ENCODE results near the gene MED22.

Gene MED22

DNA sequence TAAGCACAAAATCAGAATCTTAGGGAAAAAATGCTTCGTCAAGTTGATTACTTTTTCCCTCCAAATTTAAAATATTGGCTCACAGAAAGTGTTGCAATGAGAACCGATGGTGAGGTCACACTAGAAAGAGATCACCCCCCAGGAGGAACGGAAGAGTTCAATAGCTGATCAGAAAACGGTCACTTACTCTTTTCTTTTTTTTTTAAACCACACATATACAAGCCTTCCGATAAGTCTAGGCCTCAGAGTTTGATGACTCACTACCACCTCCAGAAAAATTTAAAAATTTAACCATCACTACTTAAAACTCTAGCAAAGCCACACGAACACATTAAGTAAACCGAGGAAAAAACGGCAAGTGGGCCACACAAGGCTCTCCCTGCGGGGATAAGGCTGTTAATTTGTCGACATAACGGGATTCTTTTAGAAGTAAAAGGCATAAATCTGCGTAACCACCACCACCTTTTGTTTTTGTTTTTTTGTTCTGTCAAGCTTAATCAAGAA, 26.7 kb upstream of the MED22 start:
- Histone ChIP-seq H3K27me3 (no peaks in the 10 kb centered on the region), H3K4me1 (ENCODE audit: control insufficient read depth in 1 of 2, insufficient read depth in 1 of 2, low read depth in 1 of 2, low read length in 1 of 2) (peaks cover 42 to 46% of the 10 kb centered on the region in 2 experiments), H3K9me3 (no peaks in the 10 kb centered on the region), H3K36me3 (peaks cover 7% of the 10 kb centered on the region), H3K4me3 (ENCODE audit: low read depth in 1 of 2, low read length in 1 of 2) (peak overlapping the region; percentile 75 to 89), H3K27ac (peak overlapping the region; percentile 95)
- TF ChIP-seq, protein P1, sequence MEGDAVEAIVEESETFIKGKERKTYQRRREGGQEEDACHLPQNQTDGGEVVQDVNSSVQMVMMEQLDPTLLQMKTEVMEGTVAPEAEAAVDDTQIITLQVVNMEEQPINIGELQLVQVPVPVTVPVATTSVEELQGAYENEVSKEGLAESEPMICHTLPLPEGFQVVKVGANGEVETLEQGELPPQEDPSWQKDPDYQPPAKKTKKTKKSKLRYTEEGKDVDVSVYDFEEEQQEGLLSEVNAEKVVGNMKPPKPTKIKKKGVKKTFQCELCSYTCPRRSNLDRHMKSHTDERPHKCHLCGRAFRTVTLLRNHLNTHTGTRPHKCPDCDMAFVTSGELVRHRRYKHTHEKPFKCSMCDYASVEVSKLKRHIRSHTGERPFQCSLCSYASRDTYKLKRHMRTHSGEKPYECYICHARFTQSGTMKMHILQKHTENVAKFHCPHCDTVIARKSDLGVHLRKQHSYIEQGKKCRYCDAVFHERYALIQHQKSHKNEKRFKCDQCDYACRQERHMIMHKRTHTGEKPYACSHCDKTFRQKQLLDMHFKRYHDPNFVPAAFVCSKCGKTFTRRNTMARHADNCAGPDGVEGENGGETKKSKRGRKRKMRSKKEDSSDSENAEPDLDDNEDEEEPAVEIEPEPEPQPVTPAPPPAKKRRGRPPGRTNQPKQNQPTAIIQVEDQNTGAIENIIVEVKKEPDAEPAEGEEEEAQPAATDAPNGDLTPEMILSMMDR (IDR thresholded peaks at IDR 0.05), result no peak

DNA sequence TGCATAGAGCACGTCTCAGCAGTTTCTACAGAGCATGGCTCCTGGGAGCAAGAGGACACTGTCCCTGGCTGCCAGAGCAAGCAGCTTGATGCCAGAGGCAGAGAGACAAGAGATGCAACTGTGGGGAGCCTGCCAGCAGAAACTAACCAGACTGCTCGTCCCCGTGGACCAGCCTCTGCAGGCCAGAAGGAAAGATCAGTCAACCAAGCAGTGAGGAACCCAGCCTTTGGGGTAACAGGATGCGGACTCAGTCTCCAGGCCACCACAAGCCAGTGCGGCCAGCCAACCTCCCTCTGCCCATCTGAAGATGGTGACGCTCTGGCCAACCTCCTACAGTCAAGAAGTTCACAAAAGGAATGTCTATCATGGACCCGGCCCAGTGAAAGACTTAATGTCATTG, 24.2 kb upstream of the MED22 start:
- TF ChIP-seq, protein P1 (IDR thresholded peaks at IDR 0.05), result no peak
- Histone ChIP-seq H3K27me3 (no peaks in the 10 kb centered on the region), H3K9me3 (no peaks in the 10 kb centered on the region), H3K27ac (no peak overlapping the region), H3K36me3 (peaks cover 17% of the 10 kb centered on the region), H3K4me1 (ENCODE audit: control insufficient read depth in 1 of 2, insufficient read depth in 1 of 2, low read depth in 1 of 2, low read length in 1 of 2) (peaks cover 34 to 37% of the 10 kb centered on the region in 2 experiments), H3K4me3 (ENCODE audit: low read depth in 1 of 2, low read length in 1 of 2) (no peak overlapping the region)

DNA sequence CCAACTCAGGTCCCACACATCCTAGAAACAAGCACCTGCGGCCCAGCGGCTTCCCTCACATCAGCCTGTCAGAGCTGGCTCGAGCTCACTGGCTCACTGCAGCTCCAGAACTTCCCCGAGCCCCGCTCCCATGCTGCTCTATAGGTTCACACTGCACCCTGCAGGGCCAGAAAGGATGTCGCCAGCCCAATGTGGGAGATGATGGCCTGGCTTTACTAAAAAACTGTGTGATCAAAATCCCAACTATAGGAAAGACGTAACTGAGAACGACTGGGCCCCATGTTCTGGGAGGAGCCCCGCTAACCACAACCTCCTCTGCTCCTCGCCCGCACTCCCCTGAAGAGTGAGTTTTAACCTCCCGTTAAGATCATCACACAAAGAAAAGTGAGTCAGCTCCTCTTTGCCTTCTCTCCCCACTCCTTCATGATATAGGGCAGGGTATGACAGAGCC, 23.4 kb upstream of the MED22 start:
- no peaks in the 10 kb centered on the region for H3K9me3 ChIP-seq
- peak overlapping the region; percentile 6 for H3K27ac ChIP-seq
- no peak overlapping the region for H3K4me3 ChIP-seq (ENCODE audit: low read depth in 1 of 2, low read length in 1 of 2)
- TF ChIP-seq, protein P1 (IDR thresholded peaks at IDR 0.05), result no peak
- H3K27me3 ChIP-seq, result no peaks in the 10 kb centered on the region
- H3K36me3 ChIP-seq, result peaks cover 25% of the 10 kb centered on the region
- peaks cover 28 to 32% of the 10 kb centered on the region in 2 experiments for H3K4me1 ChIP-seq (ENCODE audit: control insufficient read depth in 1 of 2, insufficient read depth in 1 of 2, low read depth in 1 of 2, low read length in 1 of 2)

DNA sequence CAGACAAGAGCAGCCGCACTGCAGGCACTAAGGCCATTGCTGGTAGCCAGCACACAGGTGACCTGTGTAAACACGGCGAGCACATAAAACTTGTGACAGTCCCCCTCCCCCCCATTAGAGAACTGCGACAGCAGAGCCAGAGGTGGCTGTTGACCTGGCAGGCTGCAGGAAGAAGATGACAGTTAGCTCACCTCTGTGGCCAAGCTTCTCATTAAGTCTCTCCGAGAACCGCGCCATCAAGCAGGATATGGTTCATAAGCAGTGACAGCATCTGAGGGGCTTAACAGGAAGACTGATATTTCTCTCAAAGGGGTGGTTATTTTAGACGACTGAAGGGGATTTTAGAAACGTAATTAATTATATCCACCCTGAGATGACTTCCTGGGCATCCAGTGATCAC, 22.8 kb upstream of the MED22 start:
- Histone ChIP-seq H3K4me3 (ENCODE audit: low read depth in 1 of 2, low read length in 1 of 2) (no peak overlapping the region), H3K27me3 (no peaks in the 10 kb centered on the region), H3K9me3 (no peaks in the 10 kb centered on the region), H3K27ac (peak overlapping the region; percentile 6), H3K36me3 (peaks cover 31% of the 10 kb centered on the region), H3K4me1 (ENCODE audit: control insufficient read depth in 1 of 2, insufficient read depth in 1 of 2, low read depth in 1 of 2, low read length in 1 of 2) (peaks cover 26 to 32% of the 10 kb centered on the region in 2 experiments)
- TF ChIP-seq, protein P1 (IDR thresholded peaks at IDR 0.05), result no peak

DNA sequence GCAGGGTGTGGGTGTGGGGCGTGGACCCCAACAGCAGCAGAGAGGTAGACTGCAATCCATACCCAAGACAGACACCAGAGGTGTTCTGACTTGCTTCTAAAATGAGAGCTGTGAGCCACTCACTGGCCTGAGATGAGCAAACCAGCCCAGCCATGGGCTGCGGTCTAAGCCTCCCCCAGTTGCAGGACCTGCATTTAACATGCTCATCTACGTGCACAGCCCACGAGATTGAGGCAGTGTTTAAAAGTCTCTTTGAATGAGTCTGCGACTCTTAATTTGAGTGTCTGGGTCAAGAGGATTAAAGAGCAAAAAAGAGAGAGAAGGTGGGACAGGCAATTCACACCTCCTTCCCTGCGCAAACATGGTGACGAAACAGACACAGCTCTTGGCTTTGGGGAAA, 22.0 kb upstream of the MED22 start:
- Histone ChIP-seq H3K36me3 (peaks cover 39% of the 10 kb centered on the region), H3K27ac (no peak overlapping the region), H3K9me3 (no peaks in the 10 kb centered on the region), H3K4me1 (ENCODE audit: control insufficient read depth in 1 of 2, insufficient read depth in 1 of 2, low read depth in 1 of 2, low read length in 1 of 2) (peaks cover 20 to 27% of the 10 kb centered on the region in 2 experiments), H3K4me3 (ENCODE audit: low read depth in 1 of 2, low read length in 1 of 2) (no peak overlapping the region), H3K27me3 (no peaks in the 10 kb centered on the region)
- TF ChIP-seq, protein P1 (IDR thresholded peaks at IDR 0.05), result no peak
